ENCODE data around the gene GABBR2.
"Not testable (repeated sequence)": the region's sequence is repeated elsewhere in the genome, so short reads cannot be mapped to it uniquely, and the experiment has no call there.

GABBR2 gene

GRCh38 chr9:98596486-98596885 lies 112.2 kb downstream of the GABBR2 start:
- no peak for DNase-seq (ENCODE audit: low read depth)

- no peak for DNase-seq (ENCODE audit: low read depth)
These were observed 114.1 kb downstream of the GABBR2 start for GRCh38 chr9:98594546-98595160.

GRCh38 chr9:98593354-98594253 lies 115.1 kb downstream of the GABBR2 start:
- no peak for DNase-seq (ENCODE audit: low read depth)

- no peak for DNase-seq (ENCODE audit: low read depth)
These were observed 117.0 kb downstream of the GABBR2 start for GRCh38 chr9:98591696-98592095.

- no peak for DNase-seq (ENCODE audit: low read depth)
These were observed 118.6 kb downstream of the GABBR2 start for GRCh38 chr9:98590101-98590500.

- no peak for DNase-seq (ENCODE audit: low read depth)
These were observed 119.6 kb downstream of the GABBR2 start for GRCh38 chr9:98589102-98589501.

- DNase-seq (ENCODE audit: low read depth) = not testable (repeated sequence)
These were observed 123.8 kb downstream of the GABBR2 start for GRCh38 chr9:98584853-98585438.

GRCh38 chr9:98584059-98584458 lies 124.7 kb downstream of the GABBR2 start:
- DNase-seq (ENCODE audit: low read depth) = no peak

- no peak for DNase-seq (ENCODE audit: low read depth)
These were observed 125.3 kb downstream of the GABBR2 start for GRCh38 chr9:98583417-98583816.

- DNase-seq (ENCODE audit: low read depth) = no peak
These were observed 127.8 kb downstream of the GABBR2 start for GRCh38 chr9:98580956-98581355.

GRCh38 chr9:98579700-98580099 lies 129.0 kb downstream of the GABBR2 start:
- DNase-seq (ENCODE audit: low read depth) = no peak

GRCh38 chr9:98577446-98577845 lies 131.3 kb downstream of the GABBR2 start:
- DNase-seq (ENCODE audit: low read depth) = no peak

GRCh38 chr9:98576859-98577258 lies 131.9 kb downstream of the GABBR2 start:
- no peak for DNase-seq (ENCODE audit: low read depth)

GRCh38 chr9:98576354-98576753 lies 132.4 kb downstream of the GABBR2 start:
- no peak for DNase-seq (ENCODE audit: low read depth)

- DNase-seq (ENCODE audit: low read depth) = peak; percentile 91
These were observed 133.1 kb downstream of the GABBR2 start for GRCh38 chr9:98575379-98576346.

GRCh38 chr9:98573749-98574278 lies 134.9 kb downstream of the GABBR2 start:
- no peak for DNase-seq (ENCODE audit: low read depth)

- DNase-seq (ENCODE audit: low read depth) = no peak
These were observed 135.9 kb downstream of the GABBR2 start for GRCh38 chr9:98572796-98573195.

- no peak for DNase-seq (ENCODE audit: low read depth)
These were observed 136.6 kb downstream of the GABBR2 start for GRCh38 chr9:98572054-98572627.

- no peak for DNase-seq (ENCODE audit: low read depth)
These were observed 137.1 kb downstream of the GABBR2 start for GRCh38 chr9:98571643-98572042.

- no peak for DNase-seq (ENCODE audit: low read depth)
These were observed 137.9 kb downstream of the GABBR2 start for GRCh38 chr9:98570663-98571440.
